ENCODE data around the gene JMJD1C. TPM values are rescaled to one million over a fixed set of nuclear protein-coding genes. Genes with fewer than 3 reads are reported as not detected.
A peak's percentile ranks its signal among the peaks of the same experiment; 100 is the strongest.

JMJD1C gene
- total RNA-seq, 4 donors from 2014 or later = 92.0 to 153 (median 124) TPM

DNA sequence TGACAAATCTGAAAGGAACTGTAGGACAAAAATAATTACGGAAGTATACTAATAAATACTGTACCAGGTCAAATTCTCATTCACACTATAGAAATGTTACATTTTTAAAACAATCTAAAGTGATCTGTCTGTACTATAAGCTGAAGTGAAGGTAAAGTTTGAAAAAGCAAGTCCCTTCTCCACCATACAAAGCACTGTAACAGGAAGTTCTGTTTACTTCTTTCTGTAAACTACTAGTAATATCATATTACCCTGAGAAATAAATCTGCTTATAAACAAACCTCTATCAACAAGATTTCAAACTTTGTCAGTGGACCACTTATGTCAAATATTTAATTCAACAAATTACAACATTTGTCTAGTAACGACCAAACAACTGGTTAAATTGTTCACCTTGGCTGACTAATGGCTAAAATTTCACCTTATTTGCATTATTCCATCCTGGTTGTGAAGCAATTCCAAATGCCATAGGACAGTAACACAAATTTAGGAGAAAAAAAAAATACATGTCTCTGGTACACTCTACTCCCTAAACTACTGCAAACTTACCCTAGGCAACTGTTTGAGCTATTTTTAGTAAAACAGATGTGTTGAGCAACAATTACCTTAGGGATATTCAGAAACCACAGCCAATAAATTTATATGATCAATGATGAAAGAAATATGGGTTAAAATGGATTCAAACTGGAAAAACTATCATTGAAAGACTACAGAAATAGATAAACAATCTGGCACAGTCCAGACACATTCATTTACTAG, 206.7 kb downstream of the JMJD1C start:
- no peak for DNase-seq
- H3K4me3 ChIP-seq = no peak overlapping the region
- no peaks in the 10 kb centered on the region for H3K27me3 ChIP-seq
- no peaks in the 10 kb centered on the region for H3K9me3 ChIP-seq
- TF ChIP-seq POLR2A (IDR thresholded peaks at IDR 0.05) (no peak), CTCF (IDR thresholded peaks at IDR 0.05) (no peak)
- no peaks in the 10 kb centered on the region for H3K36me3 ChIP-seq
- H3K27ac ChIP-seq = peak overlapping the region in 2 of 4 donors; percentile 41 to 62
- H3K4me1 ChIP-seq = peaks cover 4 to 62% (median 23%) of the 10 kb centered on the region in 4 donors

GRCh38 chr10:63257778-63258177, 208.0 kb downstream of the JMJD1C start:
- Histone ChIP-seq H3K27ac (no peak overlapping the region), H3K9me3 (no peaks in the 10 kb centered on the region), H3K4me3 (no peak overlapping the region), H3K27me3 (no peaks in the 10 kb centered on the region), H3K4me1 (peaks cover 4 to 56% (median 23%) of the 10 kb centered on the region in 4 donors), H3K36me3 (no peaks in the 10 kb centered on the region)
- DNase-seq = no peak
- TF ChIP-seq CTCF (IDR thresholded peaks at IDR 0.05) (no peak), POLR2A (IDR thresholded peaks at IDR 0.05) (no peak)

GRCh38 chr10:63256009-63256773, 209.6 kb downstream of the JMJD1C start:
- Histone ChIP-seq H3K36me3 (no peaks in the 10 kb centered on the region), H3K27me3 (no peaks in the 10 kb centered on the region), H3K4me1 (peaks cover 4 to 48% (median 23%) of the 10 kb centered on the region in 4 donors), H3K4me3 (no peak overlapping the region), H3K9me3 (no peaks in the 10 kb centered on the region), H3K27ac (peak overlapping the region in 2 of 4 donors; percentile 11 to 35)
- DNase-seq = no peak
- TF ChIP-seq POLR2A (IDR thresholded peaks at IDR 0.05) (no peak), CTCF (IDR thresholded peaks at IDR 0.05) (no peak)

DNA sequence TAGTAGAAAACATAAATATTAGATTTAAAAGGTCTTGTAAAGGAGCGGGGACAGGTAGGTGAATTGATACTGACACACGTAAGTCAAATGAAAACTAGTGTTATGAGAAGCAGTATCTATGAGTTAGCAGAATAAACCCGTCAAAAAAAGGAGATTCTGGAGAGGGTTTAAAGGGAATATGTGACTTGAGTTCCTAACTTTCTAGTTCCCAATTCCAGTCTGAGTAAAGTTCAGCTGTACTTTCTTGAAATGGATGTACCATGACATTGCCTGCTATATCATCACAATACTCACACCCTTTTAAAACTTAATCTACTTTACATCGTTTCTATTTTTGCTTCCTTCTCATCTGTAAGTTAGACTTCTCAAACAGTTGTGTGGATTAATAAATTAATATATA, 210.5 kb downstream of the JMJD1C start:
- Histone ChIP-seq H3K4me3 (no peak overlapping the region), H3K36me3 (no peaks in the 10 kb centered on the region), H3K27ac (no peak overlapping the region), H3K9me3 (no peaks in the 10 kb centered on the region), H3K4me1 (peaks cover 4 to 39% (median 22%) of the 10 kb centered on the region in 4 donors), H3K27me3 (no peaks in the 10 kb centered on the region)
- DNase-seq = no peak
- TF ChIP-seq CTCF (IDR thresholded peaks at IDR 0.05) (no peak), POLR2A (IDR thresholded peaks at IDR 0.05) (no peak)

DNA sequence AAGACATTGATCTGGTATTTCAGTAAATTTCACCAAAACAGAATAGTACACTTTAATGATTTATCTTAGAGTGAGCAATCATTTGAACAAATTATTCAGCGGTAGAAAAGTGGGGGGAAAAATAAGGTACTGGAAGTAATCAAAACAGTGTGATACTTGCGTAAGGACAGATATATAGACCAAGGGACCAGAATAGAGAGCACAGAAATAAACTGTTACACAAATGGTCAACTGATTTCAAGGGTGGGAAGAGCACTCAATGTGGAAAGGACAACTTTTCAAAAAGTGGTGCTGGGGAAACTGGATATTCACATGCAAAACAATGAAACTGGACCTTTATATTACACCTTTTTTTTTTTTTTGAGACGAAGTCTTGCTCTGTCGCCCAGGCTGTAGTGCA, 212.7 kb downstream of the JMJD1C start:
- Histone ChIP-seq H3K27me3 (no peaks in the 10 kb centered on the region), H3K27ac (no peak overlapping the region), H3K9me3 (no peaks in the 10 kb centered on the region), H3K4me1 (peaks cover 0 to 19% (median 8%) of the 10 kb centered on the region in 4 donors), H3K36me3 (peaks cover 0 to 6% (median 0%) of the 10 kb centered on the region in 3 donors), H3K4me3 (no peak overlapping the region)
- no peak for DNase-seq
- TF ChIP-seq CTCF (IDR thresholded peaks at IDR 0.05) (no peak), POLR2A (IDR thresholded peaks at IDR 0.05) (no peak)
